ENCODE measurements around the gene ITGB4.

ITGB4 gene

DNA sequence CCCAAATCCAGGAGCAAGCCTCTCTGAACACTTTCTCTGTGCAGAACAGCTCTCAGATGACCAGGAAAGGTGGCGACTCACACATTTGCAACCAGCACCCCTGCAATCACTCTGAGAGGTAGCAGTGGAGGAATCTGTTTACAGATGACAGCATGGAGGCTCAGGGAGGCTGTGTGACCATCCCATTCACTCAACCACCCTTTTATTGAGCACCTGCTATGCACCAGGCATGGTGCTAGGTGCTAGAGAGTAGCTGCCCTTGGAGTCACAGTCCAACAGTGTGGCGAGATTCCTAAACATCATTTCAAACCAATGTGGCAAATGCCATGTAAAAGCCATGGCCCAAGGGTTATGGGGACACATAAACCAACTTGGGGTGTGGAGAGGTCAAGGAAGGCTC lies 1.5 kb upstream of the ITGB4 start:
- in situ Hi-C loops (cut with MboI; ENCODE audit: low sequenced_read_pairs, unreplicated experiment): no loop called here
- no peak for DNase-seq (ENCODE audit: low spot score)
- TF ChIP-seq, protein P1, sequence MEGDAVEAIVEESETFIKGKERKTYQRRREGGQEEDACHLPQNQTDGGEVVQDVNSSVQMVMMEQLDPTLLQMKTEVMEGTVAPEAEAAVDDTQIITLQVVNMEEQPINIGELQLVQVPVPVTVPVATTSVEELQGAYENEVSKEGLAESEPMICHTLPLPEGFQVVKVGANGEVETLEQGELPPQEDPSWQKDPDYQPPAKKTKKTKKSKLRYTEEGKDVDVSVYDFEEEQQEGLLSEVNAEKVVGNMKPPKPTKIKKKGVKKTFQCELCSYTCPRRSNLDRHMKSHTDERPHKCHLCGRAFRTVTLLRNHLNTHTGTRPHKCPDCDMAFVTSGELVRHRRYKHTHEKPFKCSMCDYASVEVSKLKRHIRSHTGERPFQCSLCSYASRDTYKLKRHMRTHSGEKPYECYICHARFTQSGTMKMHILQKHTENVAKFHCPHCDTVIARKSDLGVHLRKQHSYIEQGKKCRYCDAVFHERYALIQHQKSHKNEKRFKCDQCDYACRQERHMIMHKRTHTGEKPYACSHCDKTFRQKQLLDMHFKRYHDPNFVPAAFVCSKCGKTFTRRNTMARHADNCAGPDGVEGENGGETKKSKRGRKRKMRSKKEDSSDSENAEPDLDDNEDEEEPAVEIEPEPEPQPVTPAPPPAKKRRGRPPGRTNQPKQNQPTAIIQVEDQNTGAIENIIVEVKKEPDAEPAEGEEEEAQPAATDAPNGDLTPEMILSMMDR (IDR thresholded peaks at IDR 0.05; ENCODE audit: borderline replicate concordance, control extremely low read depth, extremely low read depth, insufficient read depth, missing control alignments): no peak

DNA sequence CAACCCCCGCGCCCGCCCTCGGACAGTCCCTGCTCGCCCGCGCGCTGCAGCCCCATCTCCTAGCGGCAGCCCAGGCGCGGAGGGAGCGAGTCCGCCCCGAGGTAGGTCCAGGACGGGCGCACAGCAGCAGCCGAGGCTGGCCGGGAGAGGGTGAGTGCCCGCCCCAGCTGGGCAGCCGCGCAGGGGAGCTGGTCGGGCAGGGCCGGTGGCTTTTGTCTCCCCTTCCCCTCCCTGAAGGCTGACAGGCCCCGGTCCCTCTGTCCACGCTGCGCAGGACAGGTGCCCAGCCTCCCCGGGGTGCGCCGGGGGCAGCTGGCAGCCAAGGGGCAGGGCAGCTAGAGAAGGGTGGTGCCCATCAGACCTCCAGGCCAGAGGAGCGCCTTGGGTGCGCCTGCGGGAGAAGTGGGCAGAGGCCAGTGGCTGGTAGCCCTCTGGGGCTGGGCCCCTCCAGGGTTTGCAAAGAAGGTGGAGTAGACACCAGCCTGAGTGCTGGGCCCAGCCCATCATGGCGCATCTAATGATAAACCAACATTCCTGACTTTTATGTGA lies 278 bp downstream of the ITGB4 start:
- in situ Hi-C loops (cut with MboI; ENCODE audit: low sequenced_read_pairs, unreplicated experiment): no loop called here
- TF ChIP-seq, protein P1 (IDR thresholded peaks at IDR 0.05; ENCODE audit: borderline replicate concordance, control extremely low read depth, extremely low read depth, insufficient read depth, missing control alignments): no peak
- no peak for DNase-seq (ENCODE audit: low spot score)

DNA sequence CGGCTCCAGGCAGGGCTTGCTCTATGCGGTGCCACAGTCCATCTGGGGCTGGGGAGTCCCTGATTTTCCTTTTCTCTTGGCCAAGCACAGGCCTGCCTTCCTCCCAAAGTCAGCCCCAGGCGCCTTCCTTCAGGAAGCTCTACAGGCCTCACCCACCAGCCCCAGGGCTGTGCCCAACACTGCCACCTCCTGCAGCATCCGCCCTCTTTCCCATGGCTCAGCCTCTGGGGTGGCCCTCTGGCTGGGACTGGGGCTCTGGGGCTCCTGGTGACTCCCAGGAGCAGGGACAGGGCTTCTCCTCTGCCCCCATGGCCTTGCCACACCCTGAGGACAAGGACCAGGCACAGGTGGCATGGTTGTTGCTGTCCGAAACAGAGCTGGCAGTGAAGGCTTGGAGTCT lies 817 bp downstream of the ITGB4 start:
- TF ChIP-seq, protein P1 (IDR thresholded peaks at IDR 0.05; ENCODE audit: borderline replicate concordance, control extremely low read depth, extremely low read depth, insufficient read depth, missing control alignments): no peak
- in situ Hi-C loops (cut with MboI; ENCODE audit: low sequenced_read_pairs, unreplicated experiment): no loop called here
- DNase-seq (ENCODE audit: low spot score): no peak

DNA sequence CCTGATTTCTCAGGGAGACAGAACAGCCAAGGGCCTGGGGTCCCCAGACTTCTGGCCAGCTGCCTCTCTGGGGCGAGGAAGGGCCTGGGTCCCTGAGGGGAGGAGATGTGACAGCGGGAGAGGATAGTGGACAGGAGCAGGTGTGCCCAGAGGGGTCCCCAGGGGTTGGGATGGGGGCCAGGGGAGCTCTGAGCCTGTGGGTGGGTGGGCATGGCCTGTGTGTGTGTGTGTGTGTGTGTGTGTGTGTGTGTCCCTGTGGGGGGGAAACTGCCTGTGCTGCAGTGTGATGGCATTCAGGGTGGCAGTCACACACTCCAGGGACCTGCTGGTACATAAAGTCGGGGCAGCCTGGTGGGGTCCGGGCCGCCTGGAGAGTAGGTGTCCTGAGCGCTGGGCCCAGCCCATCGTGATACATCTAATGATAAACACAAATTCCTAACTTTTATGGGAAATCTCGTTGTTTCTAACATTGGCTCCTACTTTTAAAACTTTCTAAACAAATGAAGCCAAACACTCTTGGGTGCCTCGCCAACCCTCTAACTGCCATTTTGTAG lies 1.4 kb downstream of the ITGB4 start:
- in situ Hi-C loops (cut with MboI; ENCODE audit: low sequenced_read_pairs, unreplicated experiment): no loop called here
- TF ChIP-seq, protein P1 (IDR thresholded peaks at IDR 0.05; ENCODE audit: borderline replicate concordance, control extremely low read depth, extremely low read depth, insufficient read depth, missing control alignments): no peak
- no peak for DNase-seq (ENCODE audit: low spot score)

DNA sequence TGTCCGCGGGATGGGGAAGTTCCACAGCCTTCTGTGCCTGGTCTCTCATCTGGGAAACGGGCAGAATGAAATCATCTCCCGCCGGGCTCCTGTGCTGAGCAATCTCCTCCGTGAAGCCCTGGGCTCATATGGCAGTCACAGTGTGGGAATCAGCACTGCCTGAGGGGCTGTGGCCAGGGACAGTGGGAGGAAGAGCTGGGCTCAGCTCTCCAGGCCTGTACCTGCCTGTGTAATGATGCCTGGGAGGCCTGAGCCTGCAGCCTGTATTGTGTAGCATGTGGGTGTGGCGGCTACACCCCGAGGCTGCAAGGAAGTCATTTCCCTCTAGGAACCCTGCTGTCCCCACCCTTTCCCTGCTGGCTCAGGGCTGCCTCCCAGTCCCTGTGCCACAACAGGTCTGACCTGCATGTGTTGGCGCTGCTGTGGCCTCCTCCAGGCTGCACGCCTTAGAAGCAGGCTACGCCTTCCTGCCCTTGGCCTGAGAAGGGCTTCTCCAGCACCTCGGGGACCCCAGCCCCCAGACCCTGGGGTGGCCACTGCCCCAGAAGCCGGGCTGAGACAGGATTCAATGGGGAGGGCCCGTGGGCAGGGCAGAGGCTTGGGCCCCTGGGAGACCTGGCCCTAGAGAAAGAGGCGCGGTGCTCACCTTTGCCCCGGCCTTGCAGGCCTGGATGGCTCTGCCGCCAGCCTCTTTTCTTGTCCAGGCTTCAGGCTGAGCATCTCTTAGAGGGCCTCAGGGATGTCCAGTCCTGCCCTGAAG lies 2.1 kb downstream of the ITGB4 start:
- no peak for DNase-seq (ENCODE audit: low spot score)
- TF ChIP-seq, protein P1 (IDR thresholded peaks at IDR 0.05; ENCODE audit: borderline replicate concordance, control extremely low read depth, extremely low read depth, insufficient read depth, missing control alignments): no peak
- in situ Hi-C loops (cut with MboI; ENCODE audit: low sequenced_read_pairs, unreplicated experiment): no loop called here

DNA sequence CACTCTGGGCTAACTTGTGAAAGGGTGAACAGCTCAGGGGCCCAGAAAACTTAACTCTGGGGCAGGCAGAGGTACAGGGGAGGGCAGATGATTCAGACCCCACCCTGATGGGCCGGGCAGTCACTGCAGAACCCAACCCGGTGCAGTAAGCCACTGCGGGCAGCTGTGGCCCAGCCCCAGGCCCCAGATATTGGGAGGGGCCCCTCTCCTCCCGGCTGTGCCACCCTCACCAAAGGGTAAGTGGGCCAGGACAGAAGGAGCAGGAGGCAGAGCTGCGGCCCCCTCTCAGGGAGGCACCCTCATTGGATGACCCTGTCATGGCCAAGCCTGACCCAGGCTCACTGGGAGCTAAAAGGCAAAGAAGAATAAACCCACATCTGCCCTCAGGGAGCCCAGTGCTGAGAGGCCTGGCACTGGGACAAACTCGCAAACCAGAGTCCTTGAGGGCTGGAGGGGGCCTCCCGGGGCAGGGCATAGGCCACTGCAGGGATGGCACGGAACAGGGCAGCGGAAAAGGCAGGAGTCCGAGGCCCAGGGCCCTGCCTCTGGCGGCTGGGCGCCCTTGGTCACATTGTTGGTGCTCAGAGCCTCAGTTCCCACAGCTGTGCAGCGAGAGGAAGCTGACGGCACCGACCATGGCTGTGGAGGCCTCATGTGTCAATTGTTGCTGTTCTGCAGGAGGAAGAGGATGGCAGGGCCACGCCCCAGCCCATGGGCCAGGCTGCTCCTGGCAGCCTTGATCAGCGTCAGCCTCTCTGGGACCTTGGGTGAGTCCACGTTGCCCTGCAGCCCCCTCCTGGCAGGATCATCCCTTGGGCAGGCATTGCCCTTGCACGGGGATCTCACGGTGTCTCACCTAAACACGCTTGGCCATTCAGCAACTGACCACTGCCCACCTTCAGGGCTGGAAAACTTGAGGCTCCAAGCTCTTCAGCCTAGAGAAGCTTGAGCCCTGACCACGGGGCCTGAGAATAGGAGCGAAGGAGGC lies 3.1 kb downstream of the ITGB4 start:
- in situ Hi-C loops (cut with MboI; ENCODE audit: low sequenced_read_pairs, unreplicated experiment): no loop called here
- TF ChIP-seq, protein P1 (IDR thresholded peaks at IDR 0.05; ENCODE audit: borderline replicate concordance, control extremely low read depth, extremely low read depth, insufficient read depth, missing control alignments): no peak
- DNase-seq (ENCODE audit: low spot score): no peak

Data from GM13976 (cell line).